Panc1 (cell line): Measurements from ENCODE around the gene PCTP. TPM values are rescaled to one million over a fixed set of nuclear protein-coding genes. Genes with fewer than 3 reads are reported as not detected.

Experiments used
- ATAC-seq: fragments of 200-7000 bp; cut with Tn5 transposase; 2 replicates; pipeline ENCODE4 v1.9.1; 2020; ENCODE audit warnings: mild to moderate bottlenecking, moderate library complexity
- BruUV-seq: library from RNA; stranded (reverse); fragments of 400-500 nt; replicated peaks from 2 replicates; lab custom pipeline; 2021; lab: Mats Ljungman, UMichigan
- CTCF ChIA-PET: fragments of 300-600 bp; sonication (Branson Sonifier 250); formaldehyde crosslinking; loops from one replicate; lab custom pipeline; 2022; ENCODE audit warnings: antibody characterized with exemption; lab: Charles Lee
- POLR2A ChIA-PET: fragments of 300-600 bp; sonication (Branson Sonifier 250); formaldehyde crosslinking; loops from one replicate; lab custom pipeline; 2022; ENCODE audit warnings: antibody characterized with exemption; lab: Charles Lee
- DNase-seq: peaks from one replicate; pipeline ENCODE4 v3.0.0-alpha.2; 2010; ENCODE audit warnings: low read depth, low spot score
- H3K27ac ChIP-seq: 2 replicates; pipeline ENCODE4 v1.5.1; 2011; ENCODE audit warnings: mild to moderate bottlenecking, low read length, inconsistent platforms
- H3K27me3 ChIP-seq: fragments of 200-500 bp; sonication (Bioruptor generic); 2 replicates; pipeline ENCODE4 v1.6.0; 2014; ENCODE audit warnings: low read length, inconsistent platforms; ENCODE audit not compliant: control insufficient read depth, insufficient read depth
- H3K36me3 ChIP-seq: fragments of 200-500 bp; sonication (Bioruptor generic); 2 replicates; pipeline ENCODE4 v1.5.1; 2014; ENCODE audit warnings: inconsistent platforms, mild to moderate bottlenecking, low read length, moderate library complexity; ENCODE audit not compliant: control insufficient read depth, insufficient read depth
- H3K4me1 ChIP-seq: 2 replicates; pipeline ENCODE4 v1.5.1; 2011; ENCODE audit warnings: inconsistent platforms, mild to moderate bottlenecking, low read length, moderate library complexity; ENCODE audit not compliant: control insufficient read depth, insufficient read depth
- H3K4me3 ChIP-seq, 2 experiments: 2 replicates each; pipeline ENCODE4 v1.5.1; 2011 to 2012; ENCODE audit warnings: low read depth in 2 of 2, low read length in 2 of 2, mild to moderate bottlenecking in 2 of 2, inconsistent platforms in 1 of 2, moderate library complexity in 1 of 2
- H3K9me3 ChIP-seq: fragments of 200-500 bp; sonication (Bioruptor generic); 2 replicates; pipeline ENCODE4 v1.5.1; 2014; ENCODE audit warnings: low read depth, mild to moderate bottlenecking, inconsistent platforms, low read length, moderate library complexity; ENCODE audit not compliant: control insufficient read depth, insufficient read depth
- CTCF ChIP-seq: fragments of 450-650 bp; IDR thresholded peaks from 2 replicates; pipeline ENCODE4 v1.5.1; 2017; ENCODE audit warnings: mild to moderate bottlenecking
- POLR2AphosphoS5 ChIP-seq: IDR thresholded peaks from 2 replicates; pipeline ENCODE4 v1.6.1; 2012; ENCODE audit warnings: mild to moderate bottlenecking, low read depth, low read length, moderate library complexity
- REST ChIP-seq, 2 experiments: IDR thresholded peaks; 2 replicates each; pipeline ENCODE4 v1.6.1; 2011 to 2012; ENCODE audit warnings: low read depth in 2 of 2, control low read depth in 1 of 2, low read length in 1 of 2, mild to moderate bottlenecking in 1 of 2, moderate library complexity in 1 of 2; ENCODE audit not compliant: insufficient read depth in 1 of 2
- SIN3A ChIP-seq: IDR thresholded peaks from 2 replicates; pipeline ENCODE4 v1.6.1; 2012; ENCODE audit warnings: low read depth, mild to moderate bottlenecking, low read length, moderate library complexity, borderline replicate concordance; ENCODE audit not compliant: insufficient read depth
- TCF7L2 ChIP-seq: IDR thresholded peaks from 2 replicates; pipeline ENCODE4 v1.6.1; 2011; ENCODE audit warnings: mild to moderate bottlenecking, low read depth, low read length, inconsistent platforms
- in situ Hi-C: cut with HindIII; loops from 2 replicates; pipeline ENCODE4 v1.10.0; 2016; ENCODE audit warnings: low sequenced_read_pairs, low pct_unique_long_range_greater_than_20kb
- intact Hi-C: fragments of 100-400 bp; cut with micrococcal nuclease; formaldehyde crosslinking; loops from one replicate; pipeline ENCODE4 v1.10.0; 2022; ENCODE audit not compliant: unreplicated experiment
- total RNA-seq: library from RNA; stranded (reverse); gene quantifications from one replicate; pipeline ENCODE4 v1.2.1, GENCODE V29; 2021; ENCODE audit not compliant: unreplicated experiment

The PCTP gene
- total RNA-seq, 1 experiment from 2014 or later = 23.7 TPM

GRCh38 chr17:55710829-55711496 lies 39.9 kb upstream of the PCTP start:
- H3K27me3 ChIP-seq = no peaks in the 10 kb centered on the region
- peaks cover 23% of the 10 kb centered on the region for H3K4me1 ChIP-seq
- TF ChIP-seq REST (IDR thresholded peaks at IDR 0.05; ENCODE audit: insufficient read depth in 1 of 2, low read depth in 2 of 2, low read length in 1 of 2) = no peak
- no peak for TF ChIP-seq SIN3A
- no peak for TF ChIP-seq POLR2AphosphoS5
- no peak for TF ChIP-seq CTCF
- no peak for TF ChIP-seq TCF7L2
- H3K36me3 ChIP-seq = no peaks in the 10 kb centered on the region
- no peaks in the 10 kb centered on the region for H3K9me3 ChIP-seq
- DNase-seq (no peak), ATAC-seq (no peak)
- in situ Hi-C loops = no loop called here
- H3K27ac ChIP-seq = no peak overlapping the region
- H3K4me3 ChIP-seq = no peak overlapping the region
- CTCF ChIA-PET = no interaction called here
- BruUV-seq = no TSS peak
- intact Hi-C loops = no loop called here
- POLR2A ChIA-PET = no interaction called here

GRCh38 chr17:55717432-55717831 lies 33.4 kb upstream of the PCTP start:
- H3K36me3 ChIP-seq = no peaks in the 10 kb centered on the region
- BruUV-seq = no TSS peak
- no peaks in the 10 kb centered on the region for H3K9me3 ChIP-seq
- intact Hi-C loops = no loop called here
- no peaks in the 10 kb centered on the region for H3K4me1 ChIP-seq
- in situ Hi-C loops = no loop called here
- H3K4me3 ChIP-seq = no peak overlapping the region
- ChIA-PET CTCF (interaction anchor here (0.7 to 1.2 kb wide), 5 partner anchors 9 to 481 kb away, joined by 3 to 5 read pairs (median 3); no protein-coding TSS in a partner anchor), POLR2A (interaction anchor here (0.6 kb wide), 1 partner anchor 14 kb away, joined by 3 read pairs; no protein-coding TSS in a partner anchor)
- peaks cover 9% of the 10 kb centered on the region for H3K27me3 ChIP-seq
- no peak for DNase-seq
- ATAC-seq = no peak
- no peak for TF ChIP-seq REST (IDR thresholded peaks at IDR 0.05; ENCODE audit: insufficient read depth in 1 of 2, low read depth in 2 of 2, low read length in 1 of 2)
- no peak for TF ChIP-seq TCF7L2
- TF ChIP-seq POLR2AphosphoS5 = no peak
- H3K27ac ChIP-seq = no peak overlapping the region
